H1 (cell line): ENCODE measurements around the gene FGD5. TPM values are rescaled to one million over a fixed set of nuclear protein-coding genes. Genes with fewer than 3 reads are reported as not detected.

ENCODE experiments used
- RNF2 ChIP-seq: fragments of 200-900, 300-1000 bp; sonication (generic); IDR thresholded peaks from 2 replicates; pipeline ENCODE4 v1.7.1; 2016; ENCODE audit warnings: borderline replicate concordance, low read depth, mild to moderate bottlenecking, antibody characterized with exemption, low read length; ENCODE audit not compliant: poor library complexity, severe bottlenecking; ENCODE audit errors: missing control alignments
- SAP30 ChIP-seq: fragments of 300-600 bp; sonication (generic); IDR thresholded peaks from 2 replicates; pipeline ENCODE4 v1.7.1; 2012; ENCODE audit warnings: low read length, moderate library complexity, mild to moderate bottlenecking, inconsistent platforms; ENCODE audit not compliant: insufficient read depth, insufficient replicate concordance
- SP4 ChIP-seq: IDR thresholded peaks from 2 replicates; pipeline ENCODE4 v1.6.1; 2012; ENCODE audit warnings: low read length, inconsistent platforms
- TAF7 ChIP-seq: optimal IDR thresholded peaks from 2 replicates; pipeline ENCODE3; 2011; ENCODE audit warnings: low read depth, mild to moderate bottlenecking, inconsistent platforms, low read length, moderate library complexity, borderline replicate concordance
- USF2 ChIP-seq: IDR thresholded peaks from 2 replicates; pipeline ENCODE4 v1.6.1; 2011; ENCODE audit warnings: low read length, improper control_type of control experiment
- polyA plus RNA-seq, 7 experiments: library from polyadenylated mRNA; depleted of rRNA in 3 of 7; stranded (reverse) in 5 of 7; unstranded in 2 of 7; fragments of >200 nt in 5 of 7; fragments of 200-250 nt in 2 of 7; gene quantifications; 1 replicate in 5 of 7; 2 replicates in 1 of 7; 4 replicates in 1 of 7; pipeline versions ENCODE4 v1.2.1 to v1.2.3, GENCODE V29; 2011 to 2013; ENCODE audit warnings: missing spikeins in 2 of 7, mixed read lengths in 2 of 7
- total RNA-seq: library from RNA; stranded (reverse); fragmentation: NEBNext Ultra II Directional; extraction: Animal tissue kit (Norgen Biotek cat#: 25700); gene quantifications from 2 replicates; pipeline ENCODE4 v1.2.1, GENCODE V29; 2021
- TF ChIP-seq, protein P1 (sequence below): fragments of 300-600 bp; sonication (generic); IDR thresholded peaks from 2 replicates; pipeline ENCODE4 v1.7.1; 2012; ENCODE audit warnings: low read length, moderate library complexity, mild to moderate bottlenecking, inconsistent platforms; ENCODE audit not compliant: insufficient replicate concordance

The FGD5 gene
- total and polyA plus RNA-seq, 2 of the 8 experiments (the other 6 are each of a cell fraction or from before 2014, with no cell fraction given) = 4.7 to 14.3 TPM

- TF ChIP-seq, protein P1, sequence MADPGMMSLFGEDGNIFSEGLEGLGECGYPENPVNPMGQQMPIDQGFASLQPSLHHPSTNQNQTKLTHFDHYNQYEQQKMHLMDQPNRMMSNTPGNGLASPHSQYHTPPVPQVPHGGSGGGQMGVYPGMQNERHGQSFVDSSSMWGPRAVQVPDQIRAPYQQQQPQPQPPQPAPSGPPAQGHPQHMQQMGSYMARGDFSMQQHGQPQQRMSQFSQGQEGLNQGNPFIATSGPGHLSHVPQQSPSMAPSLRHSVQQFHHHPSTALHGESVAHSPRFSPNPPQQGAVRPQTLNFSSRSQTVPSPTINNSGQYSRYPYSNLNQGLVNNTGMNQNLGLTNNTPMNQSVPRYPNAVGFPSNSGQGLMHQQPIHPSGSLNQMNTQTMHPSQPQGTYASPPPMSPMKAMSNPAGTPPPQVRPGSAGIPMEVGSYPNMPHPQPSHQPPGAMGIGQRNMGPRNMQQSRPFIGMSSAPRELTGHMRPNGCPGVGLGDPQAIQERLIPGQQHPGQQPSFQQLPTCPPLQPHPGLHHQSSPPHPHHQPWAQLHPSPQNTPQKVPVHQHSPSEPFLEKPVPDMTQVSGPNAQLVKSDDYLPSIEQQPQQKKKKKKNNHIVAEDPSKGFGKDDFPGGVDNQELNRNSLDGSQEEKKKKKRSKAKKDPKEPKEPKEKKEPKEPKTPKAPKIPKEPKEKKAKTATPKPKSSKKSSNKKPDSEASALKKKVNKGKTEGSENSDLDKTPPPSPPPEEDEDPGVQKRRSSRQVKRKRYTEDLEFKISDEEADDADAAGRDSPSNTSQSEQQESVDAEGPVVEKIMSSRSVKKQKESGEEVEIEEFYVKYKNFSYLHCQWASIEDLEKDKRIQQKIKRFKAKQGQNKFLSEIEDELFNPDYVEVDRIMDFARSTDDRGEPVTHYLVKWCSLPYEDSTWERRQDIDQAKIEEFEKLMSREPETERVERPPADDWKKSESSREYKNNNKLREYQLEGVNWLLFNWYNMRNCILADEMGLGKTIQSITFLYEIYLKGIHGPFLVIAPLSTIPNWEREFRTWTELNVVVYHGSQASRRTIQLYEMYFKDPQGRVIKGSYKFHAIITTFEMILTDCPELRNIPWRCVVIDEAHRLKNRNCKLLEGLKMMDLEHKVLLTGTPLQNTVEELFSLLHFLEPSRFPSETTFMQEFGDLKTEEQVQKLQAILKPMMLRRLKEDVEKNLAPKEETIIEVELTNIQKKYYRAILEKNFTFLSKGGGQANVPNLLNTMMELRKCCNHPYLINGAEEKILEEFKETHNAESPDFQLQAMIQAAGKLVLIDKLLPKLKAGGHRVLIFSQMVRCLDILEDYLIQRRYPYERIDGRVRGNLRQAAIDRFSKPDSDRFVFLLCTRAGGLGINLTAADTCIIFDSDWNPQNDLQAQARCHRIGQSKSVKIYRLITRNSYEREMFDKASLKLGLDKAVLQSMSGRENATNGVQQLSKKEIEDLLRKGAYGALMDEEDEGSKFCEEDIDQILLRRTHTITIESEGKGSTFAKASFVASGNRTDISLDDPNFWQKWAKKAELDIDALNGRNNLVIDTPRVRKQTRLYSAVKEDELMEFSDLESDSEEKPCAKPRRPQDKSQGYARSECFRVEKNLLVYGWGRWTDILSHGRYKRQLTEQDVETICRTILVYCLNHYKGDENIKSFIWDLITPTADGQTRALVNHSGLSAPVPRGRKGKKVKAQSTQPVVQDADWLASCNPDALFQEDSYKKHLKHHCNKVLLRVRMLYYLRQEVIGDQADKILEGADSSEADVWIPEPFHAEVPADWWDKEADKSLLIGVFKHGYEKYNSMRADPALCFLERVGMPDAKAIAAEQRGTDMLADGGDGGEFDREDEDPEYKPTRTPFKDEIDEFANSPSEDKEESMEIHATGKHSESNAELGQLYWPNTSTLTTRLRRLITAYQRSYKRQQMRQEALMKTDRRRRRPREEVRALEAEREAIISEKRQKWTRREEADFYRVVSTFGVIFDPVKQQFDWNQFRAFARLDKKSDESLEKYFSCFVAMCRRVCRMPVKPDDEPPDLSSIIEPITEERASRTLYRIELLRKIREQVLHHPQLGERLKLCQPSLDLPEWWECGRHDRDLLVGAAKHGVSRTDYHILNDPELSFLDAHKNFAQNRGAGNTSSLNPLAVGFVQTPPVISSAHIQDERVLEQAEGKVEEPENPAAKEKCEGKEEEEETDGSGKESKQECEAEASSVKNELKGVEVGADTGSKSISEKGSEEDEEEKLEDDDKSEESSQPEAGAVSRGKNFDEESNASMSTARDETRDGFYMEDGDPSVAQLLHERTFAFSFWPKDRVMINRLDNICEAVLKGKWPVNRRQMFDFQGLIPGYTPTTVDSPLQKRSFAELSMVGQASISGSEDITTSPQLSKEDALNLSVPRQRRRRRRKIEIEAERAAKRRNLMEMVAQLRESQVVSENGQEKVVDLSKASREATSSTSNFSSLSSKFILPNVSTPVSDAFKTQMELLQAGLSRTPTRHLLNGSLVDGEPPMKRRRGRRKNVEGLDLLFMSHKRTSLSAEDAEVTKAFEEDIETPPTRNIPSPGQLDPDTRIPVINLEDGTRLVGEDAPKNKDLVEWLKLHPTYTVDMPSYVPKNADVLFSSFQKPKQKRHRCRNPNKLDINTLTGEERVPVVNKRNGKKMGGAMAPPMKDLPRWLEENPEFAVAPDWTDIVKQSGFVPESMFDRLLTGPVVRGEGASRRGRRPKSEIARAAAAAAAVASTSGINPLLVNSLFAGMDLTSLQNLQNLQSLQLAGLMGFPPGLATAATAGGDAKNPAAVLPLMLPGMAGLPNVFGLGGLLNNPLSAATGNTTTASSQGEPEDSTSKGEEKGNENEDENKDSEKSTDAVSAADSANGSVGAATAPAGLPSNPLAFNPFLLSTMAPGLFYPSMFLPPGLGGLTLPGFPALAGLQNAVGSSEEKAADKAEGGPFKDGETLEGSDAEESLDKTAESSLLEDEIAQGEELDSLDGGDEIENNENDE = no peak
- TF ChIP-seq SAP30 = no peak
- TF ChIP-seq SP4 = no peak
- TF ChIP-seq TAF7 = no peak
- TF ChIP-seq RNF2 = no peak
- no peak for TF ChIP-seq USF2
Observed at GRCh38 chr3:14874784-14875183, 56.0 kb downstream of the FGD5 start (continued).
